NCI-H146 treated with DMSO at 0.1 percent for 48 hours (cell line): ENCODE data around the gene ANK3.

ENCODE experiments used
- DNase-seq: peaks from one replicate; lab custom pipeline; 2025; ENCODE audit not compliant: unreplicated experiment; lab: John Stamatoyannopoulos, UW

ANK3 gene

DNA sequence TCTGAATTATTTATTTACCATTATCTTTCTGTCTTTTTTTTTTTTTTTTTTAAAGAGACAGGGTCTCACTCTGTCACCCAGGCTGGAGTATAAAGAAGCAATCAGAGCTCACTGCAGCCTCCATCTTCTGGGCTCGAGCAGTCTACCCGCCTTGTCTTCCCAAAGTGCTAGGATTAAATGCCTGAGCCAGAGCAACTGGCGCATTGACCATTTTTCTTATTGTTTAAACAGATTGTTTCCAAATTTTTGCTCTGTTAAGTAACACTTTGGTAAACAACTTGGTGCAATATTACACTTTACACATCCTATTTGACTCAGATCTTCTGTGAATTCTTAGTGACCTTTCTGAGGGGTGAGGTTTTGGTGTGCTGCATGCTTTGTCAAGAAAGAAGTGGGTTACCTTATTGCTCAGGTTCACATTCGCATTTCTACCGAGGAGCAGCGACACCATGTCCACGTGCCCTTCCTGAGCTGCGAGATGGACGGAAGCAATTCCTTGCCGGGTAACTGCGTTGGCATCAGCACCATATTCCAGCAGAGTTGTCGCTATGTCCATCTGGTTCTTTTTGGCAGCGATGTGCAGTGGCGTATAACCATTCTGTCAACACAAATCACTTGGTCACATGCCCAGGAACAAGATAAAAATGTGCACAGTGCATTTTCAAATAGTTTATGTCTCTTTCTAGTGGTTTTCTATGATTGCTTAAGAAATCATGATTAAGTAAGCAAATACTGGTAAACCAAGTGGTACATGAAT is 203.2 kb downstream of the ANK3 start:
- DNase-seq = no peak

DNA sequence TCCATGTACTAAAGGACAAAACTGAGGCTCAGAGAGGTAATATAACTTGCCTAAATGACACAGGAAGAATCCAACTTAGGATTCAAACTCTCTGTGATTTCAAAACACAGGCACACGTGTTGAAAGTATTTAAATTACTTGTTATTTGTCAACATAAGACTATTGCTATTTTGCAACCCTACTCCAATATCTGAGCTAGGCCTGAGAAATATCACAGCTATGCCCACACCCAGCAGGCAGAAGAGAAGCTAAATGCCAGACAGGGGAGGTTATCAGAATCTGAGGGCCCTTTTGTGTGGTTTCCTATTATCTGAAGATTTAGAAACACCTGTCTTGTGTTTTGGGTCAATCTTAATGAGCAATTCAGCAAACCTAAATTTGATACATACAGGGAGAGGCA is 204.3 kb downstream of the ANK3 start:
- no peak for DNase-seq

DNA sequence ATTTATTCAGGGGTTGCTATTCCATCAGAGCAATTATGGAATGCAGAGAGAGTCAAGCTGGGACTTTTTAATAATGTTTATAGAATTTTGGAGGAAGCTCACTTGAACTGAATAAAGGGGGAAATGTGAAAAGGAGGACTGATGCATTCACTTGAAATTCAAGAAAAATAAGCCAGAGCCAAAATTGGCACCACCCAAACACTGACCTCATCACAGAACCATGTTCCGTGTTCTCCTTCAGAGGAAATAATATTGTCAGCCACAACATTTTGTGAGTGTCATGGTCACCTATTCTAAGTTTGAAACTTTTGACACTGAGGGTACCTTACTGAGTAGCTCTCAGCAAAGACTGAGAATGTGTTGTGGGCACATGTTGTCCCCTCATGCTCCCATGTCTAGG is 207.0 kb downstream of the ANK3 start:
- DNase-seq = no peak

DNA sequence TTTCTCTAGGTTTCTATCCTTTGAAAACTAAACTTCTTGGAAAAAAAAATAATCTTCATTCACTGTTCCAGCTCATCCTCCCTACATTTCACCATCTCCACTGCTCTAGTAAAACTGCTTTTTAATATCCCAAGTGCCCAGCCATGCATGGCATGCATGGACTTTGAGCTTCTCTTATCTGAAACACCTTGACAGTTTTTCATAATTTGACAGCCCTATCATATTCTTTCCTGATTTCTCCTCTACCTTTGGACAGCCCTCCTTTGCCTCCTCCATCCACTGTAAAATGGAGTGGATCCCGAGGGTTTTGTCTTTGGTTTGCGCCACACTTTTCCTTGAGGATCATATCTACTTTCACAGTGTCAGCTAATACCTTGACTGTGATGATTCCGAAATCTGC is 212.8 kb downstream of the ANK3 start:
- DNase-seq = no peak

DNA sequence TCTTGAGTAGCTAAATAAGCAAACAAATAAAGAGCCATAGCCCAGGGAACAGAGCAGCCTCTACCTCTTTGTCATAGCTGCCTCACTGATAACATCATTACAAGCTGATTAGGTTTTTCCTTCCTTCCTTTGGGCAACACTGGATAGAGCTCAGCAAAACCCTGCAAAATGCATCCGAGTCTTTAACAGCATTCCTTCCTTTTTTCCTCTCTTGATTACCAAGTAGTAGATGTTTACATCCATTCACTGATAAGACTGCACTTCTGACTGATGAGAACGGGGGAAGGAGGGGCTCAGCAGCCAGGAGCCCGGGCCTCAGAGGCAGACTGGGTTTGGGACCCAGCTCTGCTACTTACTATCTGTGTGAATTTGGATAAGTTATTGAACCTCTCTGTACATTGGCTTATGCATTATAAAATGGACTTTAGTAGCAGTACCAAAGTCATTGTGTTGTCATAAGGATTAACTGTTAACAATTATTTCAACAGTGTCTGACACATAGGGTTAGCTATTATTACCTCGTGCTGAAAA is 214.2 kb downstream of the ANK3 start:
- DNase-seq = no peak

DNA sequence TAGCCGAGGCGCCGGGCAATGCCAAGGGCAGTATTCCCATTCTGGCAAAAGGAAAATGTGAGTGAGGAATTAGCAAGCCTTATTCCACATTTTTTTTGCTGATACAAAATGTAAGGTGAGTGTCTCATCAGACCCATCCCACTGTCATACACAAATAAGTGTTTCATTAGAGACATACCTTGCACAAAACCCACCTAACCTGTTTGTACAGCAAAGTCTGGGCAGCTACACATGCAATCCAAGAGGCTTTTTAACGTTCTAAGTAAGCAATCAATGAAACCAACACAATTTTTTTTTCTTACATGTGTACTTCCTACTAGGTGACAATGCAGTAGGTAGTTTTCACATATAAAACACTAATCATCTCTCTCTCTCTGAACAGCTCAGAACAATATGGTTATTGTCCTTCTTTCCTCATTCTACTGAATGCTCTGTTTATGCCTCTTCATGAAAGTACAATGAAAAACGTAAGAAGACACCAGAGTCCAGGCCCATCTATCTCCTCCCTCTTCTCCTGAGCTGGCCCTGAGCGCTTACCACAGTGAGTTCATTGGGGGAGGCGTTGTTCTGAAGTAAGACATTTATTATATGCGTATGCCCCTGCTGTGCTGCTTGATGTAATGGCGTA is 217.2 kb downstream of the ANK3 start:
- DNase-seq = no peak

DNA sequence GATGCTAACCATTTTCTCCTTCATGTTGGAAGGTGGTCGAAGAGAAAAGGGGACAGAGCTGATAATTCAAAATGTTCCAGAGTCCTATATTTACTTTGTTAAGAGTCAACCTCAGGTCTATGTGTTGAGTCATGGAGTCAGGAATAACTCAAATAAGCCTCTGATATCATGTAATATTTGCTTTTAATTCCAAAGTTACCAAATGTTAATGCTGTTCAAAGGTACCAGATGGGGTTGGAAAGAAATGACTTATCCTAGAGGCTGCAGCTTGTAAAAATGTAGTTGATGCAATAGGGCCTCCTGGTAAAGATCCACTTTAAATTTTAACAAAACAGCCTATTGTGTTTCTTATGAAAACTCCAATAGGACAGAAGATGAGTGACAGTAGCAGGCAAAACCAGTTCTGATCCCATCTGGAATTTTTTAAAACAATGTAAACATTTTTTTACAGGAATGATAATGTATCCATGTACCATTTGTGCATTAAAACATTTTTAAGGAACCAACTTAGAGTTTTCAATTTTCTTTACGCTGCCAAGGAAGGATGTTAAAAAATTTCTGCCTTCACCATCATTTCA is 218.2 kb downstream of the ANK3 start:
- DNase-seq = no peak

DNA sequence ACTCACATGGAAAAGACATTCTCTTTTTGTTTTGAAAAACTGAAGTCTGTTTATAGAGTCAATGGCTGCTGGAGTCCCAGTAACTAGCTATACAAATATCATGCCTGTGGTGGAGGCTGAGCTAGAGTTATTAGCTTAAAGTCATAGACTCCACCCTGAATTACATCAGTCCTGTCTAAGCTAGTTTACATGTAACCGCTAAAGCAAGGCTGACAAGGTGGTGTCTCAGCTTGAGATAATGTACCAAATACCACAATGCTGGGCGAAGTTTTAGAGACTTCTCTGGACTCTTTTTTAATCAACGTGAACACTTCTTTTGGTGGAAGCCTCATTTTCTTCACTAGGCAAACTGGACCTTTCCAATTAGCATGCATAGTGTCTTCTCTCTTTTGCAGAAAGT is 219.4 kb downstream of the ANK3 start:
- DNase-seq = no peak

DNA sequence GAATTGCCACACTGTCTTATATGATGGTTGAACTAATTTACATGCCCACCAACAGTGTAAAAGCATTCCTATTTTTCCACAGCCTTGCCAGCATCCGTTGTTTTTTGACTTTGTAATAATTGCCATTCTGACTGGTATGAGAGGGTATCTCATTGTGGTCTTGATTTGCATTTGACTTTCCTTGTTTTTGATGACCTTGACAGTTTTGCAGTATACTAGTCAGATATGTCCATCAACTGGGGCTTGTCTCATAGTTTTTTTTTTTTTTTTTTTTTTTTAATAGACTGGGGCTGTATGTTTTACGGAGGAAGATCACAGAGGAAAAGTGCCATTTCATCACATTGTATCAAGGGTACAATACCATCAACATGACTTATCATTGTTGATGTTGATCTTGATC is 220.6 kb downstream of the ANK3 start:
- DNase-seq = no peak

DNA sequence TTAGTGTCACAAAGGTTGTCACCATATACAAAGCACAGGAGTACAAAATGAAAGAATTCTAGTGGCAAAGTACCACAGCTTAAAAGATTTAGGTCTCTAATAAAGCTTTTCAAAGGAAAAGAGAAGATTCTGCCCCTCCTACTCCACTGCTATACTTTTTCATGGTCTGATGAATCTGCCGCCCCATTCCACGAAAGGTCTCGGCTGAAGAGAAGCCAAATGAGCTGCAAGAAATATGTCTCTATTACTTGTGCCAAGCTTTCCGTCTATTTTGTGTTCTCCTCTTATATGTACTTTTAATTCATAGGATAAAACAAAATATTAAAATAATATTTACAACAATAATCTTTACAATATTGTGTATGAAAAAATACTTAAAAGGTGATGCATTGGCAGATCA is 222.6 kb downstream of the ANK3 start:
- DNase-seq = no peak

DNA sequence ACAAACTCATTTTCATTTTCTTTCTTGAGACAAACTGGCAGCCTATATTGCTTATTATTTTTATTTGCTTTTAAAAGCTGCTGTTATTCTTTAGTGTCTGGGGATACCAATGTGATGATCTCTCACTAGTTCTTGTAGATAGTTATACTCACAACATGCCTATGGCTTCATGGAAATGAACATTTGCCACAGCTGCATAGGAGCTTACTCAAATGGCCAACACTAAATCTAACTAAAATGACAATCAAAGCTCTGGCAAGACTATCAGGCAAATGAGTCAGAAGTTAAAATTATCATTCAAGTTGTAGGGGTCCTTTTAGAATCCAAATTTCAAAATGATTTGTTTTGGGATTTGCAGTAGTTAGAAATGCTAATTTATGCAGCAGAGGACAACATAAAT is 225.9 kb downstream of the ANK3 start:
- DNase-seq = no peak

DNA sequence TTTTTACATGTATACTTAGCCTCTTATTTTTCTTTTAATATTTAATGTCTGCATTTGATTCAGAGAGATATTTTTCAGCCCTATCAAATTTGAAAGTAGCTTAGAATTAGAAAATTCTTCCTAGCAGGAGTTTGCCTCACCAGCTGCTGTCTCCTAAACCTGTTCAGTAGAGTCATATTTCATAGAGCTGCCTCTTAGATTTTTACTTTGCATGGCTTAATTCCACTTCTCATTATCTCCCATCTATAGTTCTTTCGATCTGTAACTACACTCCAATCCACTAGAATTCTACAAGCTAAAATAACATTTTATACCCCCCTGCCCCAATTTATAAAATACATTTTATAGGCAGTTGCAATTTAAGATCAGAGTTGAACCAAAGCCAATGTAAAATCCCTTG is 227.0 kb downstream of the ANK3 start:
- no peak for DNase-seq

DNA sequence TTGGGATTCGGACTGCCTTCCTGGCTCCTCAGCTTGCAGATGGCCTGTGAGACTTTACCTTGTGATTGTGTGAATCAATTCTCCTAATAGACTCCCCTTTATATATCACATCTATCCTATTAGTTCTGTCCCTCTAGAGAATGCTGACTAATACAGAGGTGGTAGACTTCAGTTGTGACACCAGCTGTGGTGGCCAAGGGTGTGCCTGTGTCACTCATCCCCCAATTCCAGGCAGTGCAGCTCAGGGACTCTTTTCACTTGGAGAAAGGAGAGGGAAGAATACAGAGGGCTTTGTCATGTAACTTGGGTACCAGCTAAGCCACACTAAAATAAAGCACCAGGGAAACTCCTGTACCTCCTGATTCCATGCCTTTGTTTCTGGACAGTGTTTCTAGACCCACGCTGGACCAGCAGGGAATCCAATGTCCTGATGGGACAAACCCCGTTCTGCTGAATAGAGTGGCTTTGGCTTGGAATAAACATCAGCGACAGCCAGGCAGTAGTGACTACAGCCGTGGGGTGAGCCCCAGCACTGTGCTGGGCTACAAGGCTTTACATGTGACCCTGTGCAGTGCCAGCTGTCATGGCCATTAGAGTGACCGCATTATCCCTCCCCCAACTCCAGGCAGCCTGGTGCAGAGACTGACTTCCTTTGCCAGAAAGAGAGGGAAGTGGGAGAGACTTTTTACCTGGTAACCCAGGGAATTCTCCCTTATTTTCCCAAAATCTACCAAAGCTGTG is 233.6 kb downstream of the ANK3 start:
- DNase-seq = no peak

DNA sequence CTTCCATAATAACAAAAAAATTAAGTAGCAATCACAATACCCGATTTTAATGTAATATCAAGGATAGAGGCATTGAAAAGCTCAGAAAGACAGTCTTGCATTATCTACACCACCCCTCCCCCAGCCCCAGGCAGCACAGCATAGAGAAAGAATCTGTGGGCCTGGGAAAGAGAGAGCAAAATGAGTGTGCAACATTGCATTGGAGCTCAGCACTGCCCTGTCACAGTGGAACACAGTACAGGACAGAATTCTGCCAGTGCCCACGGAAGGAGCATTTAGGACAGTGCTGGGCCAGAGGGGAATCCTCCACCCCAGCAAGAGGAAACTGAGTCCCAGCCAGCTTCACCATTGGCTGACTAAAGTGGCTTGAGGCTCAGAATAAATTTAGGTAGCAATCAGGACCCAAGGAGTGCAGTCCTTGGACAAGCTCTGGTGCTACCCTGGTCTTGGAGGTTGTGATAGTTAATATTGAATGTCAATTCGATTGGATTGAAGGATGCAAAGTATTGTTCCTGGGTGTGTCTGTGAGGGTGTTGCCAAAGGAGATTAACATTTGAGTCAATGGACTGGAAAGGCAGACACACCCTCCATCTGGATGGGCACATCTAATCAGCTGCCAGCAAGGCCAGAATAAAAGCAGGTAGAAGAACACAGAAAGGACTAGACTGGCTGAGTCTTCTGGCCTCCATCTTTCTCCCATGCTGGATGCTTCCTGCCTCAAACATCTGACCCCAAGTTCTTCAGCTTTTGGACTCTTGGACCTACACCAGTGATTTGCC is 234.4 kb downstream of the ANK3 start:
- DNase-seq = no peak

DNA sequence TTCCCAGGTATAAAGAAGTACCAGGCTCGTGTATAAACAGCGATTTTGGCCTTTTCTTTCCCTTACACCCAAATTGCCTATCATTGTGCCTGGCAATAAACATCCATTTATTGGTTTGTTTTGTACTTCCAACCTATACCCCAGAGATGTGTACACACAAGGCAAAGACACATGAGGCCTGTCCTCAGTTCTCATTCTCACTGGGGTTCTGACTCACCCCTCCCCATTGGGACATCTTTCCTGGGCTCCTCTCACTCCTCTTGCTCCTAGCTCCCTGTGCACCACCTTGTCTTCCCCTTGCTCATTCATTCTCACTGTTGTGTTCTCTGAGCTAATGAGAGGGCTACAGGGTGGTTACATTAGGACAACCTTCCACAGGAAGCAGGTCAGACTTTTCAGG is 240.7 kb downstream of the ANK3 start:
- DNase-seq = no peak

DNA sequence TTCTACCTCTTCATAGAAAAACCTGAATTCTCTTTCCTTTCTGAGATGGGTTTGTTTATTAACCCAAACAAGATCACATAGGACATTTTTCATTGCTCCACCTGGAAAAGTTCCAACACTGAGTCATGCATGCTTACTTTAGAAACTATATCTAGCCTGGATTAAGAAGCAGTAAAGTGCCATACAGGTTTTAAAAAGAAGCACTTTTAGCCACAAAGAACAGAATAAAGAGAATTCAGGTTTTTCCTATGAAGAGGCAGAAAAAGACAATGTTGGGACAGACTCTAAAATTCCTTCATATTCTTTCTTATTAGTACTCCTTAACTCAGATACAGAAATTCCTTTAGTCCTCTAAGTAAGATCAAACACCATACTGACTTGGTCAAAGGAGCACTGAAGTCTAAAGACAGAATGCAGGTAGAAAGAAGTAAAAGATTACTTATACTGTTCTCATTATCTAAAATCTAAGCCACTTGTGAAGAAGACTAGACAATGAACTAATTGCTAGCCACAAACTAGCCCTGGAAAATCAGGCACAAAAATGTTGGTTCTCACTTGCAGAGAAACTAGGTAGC is 241.3 kb downstream of the ANK3 start:
- DNase-seq = no peak

DNA sequence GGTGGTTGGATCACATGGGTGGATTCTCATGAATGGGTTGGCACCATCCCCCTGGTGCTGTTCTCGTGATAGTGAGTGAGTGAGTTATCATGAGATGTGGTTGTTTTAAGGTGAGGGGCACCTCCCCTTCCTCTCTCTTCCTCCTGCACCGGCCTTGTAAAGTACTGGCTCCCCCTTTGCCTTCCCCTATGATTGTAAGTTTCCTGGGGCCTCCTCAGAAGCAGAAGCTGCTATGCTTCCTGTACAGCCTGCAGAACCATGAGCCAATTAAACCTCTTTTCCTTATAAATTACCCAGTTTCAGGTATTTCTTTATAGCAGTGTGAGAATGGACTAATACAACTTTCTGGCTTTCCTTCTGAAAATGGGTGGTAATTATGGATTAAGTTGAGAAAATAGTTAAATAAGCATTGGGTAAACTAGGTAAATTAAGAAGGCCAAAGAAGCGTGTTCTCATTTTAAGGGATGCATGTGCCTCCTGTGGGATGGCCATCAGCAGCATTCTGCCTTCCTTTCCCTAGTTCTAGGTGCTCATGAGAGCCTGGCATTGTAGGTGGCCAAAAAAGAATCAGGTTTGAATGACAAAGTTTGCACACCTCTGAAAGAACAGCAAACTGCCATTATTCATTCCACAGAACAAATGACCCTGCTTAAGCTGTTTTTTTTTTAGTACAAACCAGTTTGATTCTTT is 242.0 kb downstream of the ANK3 start:
- no peak for DNase-seq

DNA sequence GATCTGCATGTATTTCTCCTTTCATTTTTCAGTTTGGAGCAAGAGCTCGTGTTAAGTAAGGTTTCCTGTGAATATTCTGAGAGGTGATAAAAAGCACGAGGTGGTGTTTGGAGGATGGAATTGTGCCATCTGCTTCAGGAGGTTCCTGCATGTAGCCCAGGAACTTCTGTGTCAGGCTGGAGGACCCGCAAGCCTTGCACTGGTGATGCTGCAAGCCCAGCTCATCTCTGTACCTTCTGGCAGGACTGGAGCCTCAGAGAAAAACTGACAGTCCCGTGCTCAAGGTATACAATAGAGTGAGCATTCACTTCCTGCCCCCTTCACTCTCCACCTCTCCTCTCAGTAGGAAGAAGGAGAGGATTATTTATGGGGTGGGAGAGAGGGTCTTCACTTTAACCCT is 242.7 kb downstream of the ANK3 start:
- no peak for DNase-seq

DNA sequence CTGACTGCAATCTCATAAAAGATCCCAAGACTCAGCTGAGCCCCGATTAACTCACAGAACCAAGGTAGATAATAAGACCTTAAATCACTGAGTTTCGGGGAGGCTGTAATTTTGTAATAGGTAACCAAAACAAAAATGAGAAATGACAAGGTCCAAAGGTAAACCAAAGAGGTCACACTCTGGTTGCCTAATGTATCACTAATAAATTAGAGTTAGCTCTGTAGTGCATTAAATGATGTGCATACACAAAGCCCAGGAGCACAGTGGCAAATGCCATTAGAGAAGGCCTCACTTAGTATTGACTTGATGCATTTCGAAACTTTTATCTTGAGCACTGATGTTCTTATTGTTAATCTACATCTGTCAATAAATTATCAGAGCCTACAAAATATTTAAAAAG is 245.6 kb downstream of the ANK3 start:
- no peak for DNase-seq

DNA sequence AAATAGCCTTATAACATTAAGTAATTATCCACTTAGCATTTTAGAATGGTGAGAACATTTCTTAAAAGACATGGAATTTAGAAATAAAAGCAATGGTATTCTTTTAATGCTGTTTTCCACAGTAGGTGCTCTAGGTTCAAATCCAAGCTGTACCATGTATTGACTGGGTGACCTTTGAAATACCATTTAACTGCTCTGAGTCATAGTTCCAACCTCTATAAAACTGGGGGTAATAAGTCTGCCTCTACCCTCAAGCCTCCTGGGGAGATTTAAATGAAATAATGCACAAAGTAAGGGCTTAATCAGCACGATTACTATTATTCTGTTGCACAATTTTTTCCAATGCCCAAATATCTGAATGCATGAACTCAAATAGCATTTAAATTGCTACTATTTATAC is 246.9 kb downstream of the ANK3 start:
- no peak for DNase-seq
